ENCODE measurements around the gene ZBTB11. TPM values are rescaled to one million over a fixed set of nuclear protein-coding genes. Genes with fewer than 3 reads are reported as not detected.
A peak's percentile ranks its signal among the peaks of the same experiment; 100 is the strongest.

Gene ZBTB11
- total and polyA plus RNA-seq, 9 of the 15 experiments (the other 6 are each of a cell fraction or from before 2014, with no cell fraction given) = 6.2 to 31.9 (median 21.4) TPM

DNA sequence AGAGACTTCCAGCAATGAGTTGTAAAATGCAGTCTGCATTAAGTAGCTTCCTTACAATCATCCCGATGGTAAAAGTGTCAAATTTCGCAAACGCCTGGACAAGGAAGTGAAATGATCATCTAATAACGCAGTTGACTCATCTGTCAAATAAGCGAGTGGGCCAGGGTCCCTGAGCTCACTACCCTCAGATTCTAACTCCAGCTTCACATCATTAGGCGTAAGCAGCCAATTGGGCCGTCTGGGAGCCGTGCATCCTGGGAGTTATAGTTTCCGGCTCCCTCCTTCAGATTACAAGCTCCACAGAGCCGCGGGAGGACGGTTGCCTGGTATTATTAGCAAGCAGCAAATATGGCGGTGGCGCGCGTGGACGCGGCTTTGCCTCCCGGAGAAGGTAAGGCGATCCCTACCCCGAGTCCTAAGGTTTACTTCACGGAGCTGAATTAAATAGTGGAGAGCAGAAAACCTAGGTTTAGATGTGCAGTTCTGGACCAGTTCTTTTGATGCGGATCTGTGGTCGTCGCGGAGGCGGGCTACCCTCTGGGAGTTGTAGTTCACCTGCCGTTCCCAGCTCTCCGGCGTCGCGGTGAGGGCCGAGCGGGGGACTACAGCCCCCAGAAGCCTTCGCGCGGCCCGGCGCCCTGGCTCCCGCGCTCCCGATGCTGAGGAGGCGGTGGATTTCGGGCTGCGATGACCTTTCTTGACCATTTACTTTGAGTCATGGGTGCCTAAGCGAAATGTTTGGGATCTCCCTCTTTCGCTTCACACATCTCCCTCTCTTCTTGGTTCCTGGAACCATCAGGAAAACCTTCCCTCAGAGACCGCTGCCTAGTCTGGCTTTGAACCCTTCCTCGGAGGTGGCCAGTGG, 47.6 kb upstream of the ZBTB11 start, which contains the start of gene CEP97 (continued):
- TF ChIP-seq, protein P1, sequence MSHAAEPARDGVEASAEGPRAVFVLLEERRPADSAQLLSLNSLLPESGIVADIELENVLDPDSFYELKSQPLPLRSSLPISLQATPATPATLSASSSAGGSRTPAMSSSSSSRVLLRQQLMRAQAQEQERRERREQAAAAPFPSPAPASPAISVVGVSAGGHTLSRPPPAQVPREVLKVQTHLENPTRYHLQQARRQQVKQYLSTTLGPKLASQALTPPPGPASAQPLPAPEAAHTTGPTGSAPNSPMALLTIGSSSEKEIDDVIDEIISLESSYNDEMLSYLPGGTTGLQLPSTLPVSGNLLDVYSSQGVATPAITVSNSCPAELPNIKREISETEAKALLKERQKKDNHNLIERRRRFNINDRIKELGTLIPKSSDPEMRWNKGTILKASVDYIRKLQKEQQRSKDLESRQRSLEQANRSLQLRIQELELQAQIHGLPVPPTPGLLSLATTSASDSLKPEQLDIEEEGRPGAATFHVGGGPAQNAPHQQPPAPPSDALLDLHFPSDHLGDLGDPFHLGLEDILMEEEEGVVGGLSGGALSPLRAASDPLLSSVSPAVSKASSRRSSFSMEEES (CRISPR knock-in tag; IDR thresholded peaks at IDR 0.05) = no peak
- TF ChIP-seq JUN (IDR thresholded peaks at IDR 0.05; ENCODE audit: borderline replicate concordance, low read depth, low read length) = 0 out of 2 replicates have a peak, but pooled peaks have one; percentile 9
- no peak for TF ChIP-seq JUN (CRISPR knock-in tag; IDR thresholded peaks at IDR 0.05; ENCODE audit: borderline replicate concordance)
- peak in 1 of 2 experiments; percentile 30; a peak in 2 of 4 replicates for TF ChIP-seq MAZ (CRISPR knock-in tag; conservative IDR thresholded peaks at IDR 0.05 in 1 of 2, IDR thresholded peaks at IDR 0.05 in 1 of 2)
- no peak for TF ChIP-seq RHOXF2B (CRISPR knock-in tag; conservative IDR thresholded peaks at IDR 0.05)
- TF ChIP-seq CTCFL (IDR thresholded peaks at IDR 0.05; ENCODE audit: borderline replicate concordance, insufficient read depth, low read depth, low read length, poor library complexity, severe bottlenecking) = no peak
- TF ChIP-seq, protein P2, sequence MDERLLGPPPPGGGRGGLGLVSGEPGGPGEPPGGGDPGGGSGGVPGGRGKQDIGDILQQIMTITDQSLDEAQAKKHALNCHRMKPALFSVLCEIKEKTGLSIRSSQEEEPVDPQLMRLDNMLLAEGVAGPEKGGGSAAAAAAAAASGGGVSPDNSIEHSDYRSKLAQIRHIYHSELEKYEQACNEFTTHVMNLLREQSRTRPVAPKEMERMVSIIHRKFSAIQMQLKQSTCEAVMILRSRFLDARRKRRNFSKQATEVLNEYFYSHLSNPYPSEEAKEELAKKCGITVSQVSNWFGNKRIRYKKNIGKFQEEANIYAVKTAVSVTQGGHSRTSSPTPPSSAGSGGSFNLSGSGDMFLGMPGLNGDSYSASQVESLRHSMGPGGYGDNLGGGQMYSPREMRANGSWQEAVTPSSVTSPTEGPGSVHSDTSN (CRISPR knock-in tag; IDR thresholded peaks at IDR 0.05; ENCODE audit: low read depth) = no peak
- TF ChIP-seq, protein P2 (tag; conservative IDR thresholded peaks at IDR 0.05; ENCODE audit: low read depth) = no peak
- TF ChIP-seq FOXJ2 (tag; IDR thresholded peaks at IDR 0.05) = peak; percentile 66; the same call in 1 of the 2 replicates
- TF ChIP-seq CREB3L1 (IDR thresholded peaks at IDR 0.05; ENCODE audit: borderline replicate concordance, low read depth) = peak; percentile 87; the same call in 1 of the 2 replicates

Measured in K562 (cell line).